Gastrocnemius medialis (tissue), 4 donors: ENCODE data around the gene DPH5. TPM values are rescaled to one million over a fixed set of nuclear protein-coding genes. Genes with fewer than 3 reads are reported as not detected.

Source experiments
- ATAC-seq, 2 donors: fragments of 150-250 bp; one replicate each; pipeline ENCODE4 v1.9.1; 2016
- DNase-seq, 2 donors: peaks; one replicate each; pipeline ENCODE4 v3.0.0-alpha.2; 2019
- H3K27ac ChIP-seq, 4 donors: fragments of 200-600 bp; sonication (generic); 1 replicate in 1 of 4; 2 replicates in 3 of 4; pipeline ENCODE4 v1.5.1; 2016 to 2018; ENCODE audit warnings: mild to moderate bottlenecking in 2 of 4, moderate library complexity in 1 of 4
- H3K27me3 ChIP-seq, 3 donors: fragments of 200-600 bp; sonication (generic) in 2 of 3; 1 replicate in 1 of 3; 2 replicates in 2 of 3; pipeline versions ENCODE4 v1.5.1 to v1.6.0; 2016 to 2019; ENCODE audit warnings: mild to moderate bottlenecking in 1 of 3, moderate library complexity in 1 of 3
- H3K36me3 ChIP-seq, 2 donors: fragments of 200-600 bp; sonication (generic) in 1 of 2; one replicate each; pipeline ENCODE4 v1.5.1; 2017 to 2018
- H3K4me1 ChIP-seq, 2 donors: fragments of 200-600 bp; sonication (generic) in 1 of 2; one replicate each; pipeline ENCODE4 v1.5.1; 2016 to 2017; ENCODE audit warnings: mild to moderate bottlenecking in 2 of 2
- H3K4me3 ChIP-seq, 4 donors: fragments of 200-600 bp; sonication (generic) in 3 of 4; 1 replicate in 1 of 4; 2 replicates in 3 of 4; pipeline ENCODE4 v1.5.1; 2016 to 2019; ENCODE audit warnings: mild to moderate bottlenecking in 2 of 4
- H3K9me3 ChIP-seq, 3 donors: fragments of 200-600 bp; sonication (generic) in 2 of 3; 1 replicate in 1 of 3; 2 replicates in 2 of 3; pipeline ENCODE4 v1.5.1; 2016 to 2019
- POLR2A ChIP-seq, 2 donors: fragments of 450-650 bp; IDR thresholded peaks; one replicate each; pipeline ENCODE4 v1.6.1; 2017; ENCODE audit warnings: antibody characterized with exemption in 2 of 2, mild to moderate bottlenecking in 2 of 2, moderate library complexity in 2 of 2
- in situ Hi-C, 4 donors: fragments of 200-750 bp; cut with MboI; loops; one replicate each; pipeline versions ENCODE4 v1.15.0 to v1.8.0; 2017; ENCODE audit warnings: low sequenced_read_pairs in 4 of 4
- intact Hi-C: fragments of 100-400 bp; cut with DNase I; formaldehyde crosslinking; loops from one replicate; pipeline ENCODE4 v1.15.1; 2023; ENCODE audit warnings: low total_unique reads
- total RNA-seq, 4 donors: library from RNA; depleted of rRNA; stranded (reverse); fragments of >200 nt; gene quantifications; one replicate each; pipeline versions ENCODE4 v1.1.0 to v1.2.3, GENCODE V29; 2016
- TF ChIP-seq, protein P1 (sequence below), 5 experiments: fragments of 450-650 bp in 3 of 5; fragments of 200-600 bp in 2 of 5; sonication (generic) in 2 of 5; IDR thresholded peaks in 4 of 5; conservative IDR thresholded peaks in 1 of 5; 1 replicate in 4 of 5; 2 replicates in 1 of 5; pipeline ENCODE4 v1.5.1; 2016 to 2019; ENCODE audit warnings: antibody characterized with exemption in 5 of 5, mild to moderate bottlenecking in 3 of 5, moderate library complexity in 3 of 5

The DPH5 gene
- total RNA-seq, 4 donors from 2014 or later = 9.4 to 30.0 (median 22.2) TPM

DNA sequence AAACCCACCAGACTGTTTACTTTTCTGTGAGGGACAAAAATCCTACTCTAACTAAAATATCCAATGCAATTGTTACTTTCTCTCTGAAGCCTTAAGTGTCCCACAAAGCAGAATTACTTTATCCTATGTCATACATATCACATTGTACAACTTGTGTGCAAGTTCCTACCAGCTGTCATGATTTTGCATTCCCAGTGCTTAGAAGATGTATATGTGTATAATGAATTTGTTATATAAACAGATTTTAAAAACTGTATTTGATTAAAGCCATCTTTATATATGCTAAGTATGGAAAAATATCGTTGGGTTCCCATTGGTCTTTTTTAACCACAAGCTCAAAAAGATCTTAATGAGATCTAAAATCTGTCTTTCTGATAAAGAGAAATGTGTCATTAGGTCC is 57.0 kb downstream of the DPH5 start:
- ATAC-seq (no peak), DNase-seq (no peak)
- Histone ChIP-seq H3K9me3 (no peaks in the 10 kb centered on the region), H3K27me3 (no peaks in the 10 kb centered on the region), H3K27ac (no peak overlapping the region), H3K4me1 (no peaks in the 10 kb centered on the region), H3K36me3 (peaks cover 0 to 23% of the 10 kb centered on the region in 2 donors), H3K4me3 (no peak overlapping the region)
- no peak for TF ChIP-seq POLR2A (IDR thresholded peaks at IDR 0.05)
- TF ChIP-seq, protein P1, sequence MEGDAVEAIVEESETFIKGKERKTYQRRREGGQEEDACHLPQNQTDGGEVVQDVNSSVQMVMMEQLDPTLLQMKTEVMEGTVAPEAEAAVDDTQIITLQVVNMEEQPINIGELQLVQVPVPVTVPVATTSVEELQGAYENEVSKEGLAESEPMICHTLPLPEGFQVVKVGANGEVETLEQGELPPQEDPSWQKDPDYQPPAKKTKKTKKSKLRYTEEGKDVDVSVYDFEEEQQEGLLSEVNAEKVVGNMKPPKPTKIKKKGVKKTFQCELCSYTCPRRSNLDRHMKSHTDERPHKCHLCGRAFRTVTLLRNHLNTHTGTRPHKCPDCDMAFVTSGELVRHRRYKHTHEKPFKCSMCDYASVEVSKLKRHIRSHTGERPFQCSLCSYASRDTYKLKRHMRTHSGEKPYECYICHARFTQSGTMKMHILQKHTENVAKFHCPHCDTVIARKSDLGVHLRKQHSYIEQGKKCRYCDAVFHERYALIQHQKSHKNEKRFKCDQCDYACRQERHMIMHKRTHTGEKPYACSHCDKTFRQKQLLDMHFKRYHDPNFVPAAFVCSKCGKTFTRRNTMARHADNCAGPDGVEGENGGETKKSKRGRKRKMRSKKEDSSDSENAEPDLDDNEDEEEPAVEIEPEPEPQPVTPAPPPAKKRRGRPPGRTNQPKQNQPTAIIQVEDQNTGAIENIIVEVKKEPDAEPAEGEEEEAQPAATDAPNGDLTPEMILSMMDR (IDR thresholded peaks at IDR 0.05 in 4 of 5, conservative IDR thresholded peaks at IDR 0.05 in 1 of 5) = no peak
- intact Hi-C loops = no loop called here
- in situ Hi-C loops = no loop called here

DNA sequence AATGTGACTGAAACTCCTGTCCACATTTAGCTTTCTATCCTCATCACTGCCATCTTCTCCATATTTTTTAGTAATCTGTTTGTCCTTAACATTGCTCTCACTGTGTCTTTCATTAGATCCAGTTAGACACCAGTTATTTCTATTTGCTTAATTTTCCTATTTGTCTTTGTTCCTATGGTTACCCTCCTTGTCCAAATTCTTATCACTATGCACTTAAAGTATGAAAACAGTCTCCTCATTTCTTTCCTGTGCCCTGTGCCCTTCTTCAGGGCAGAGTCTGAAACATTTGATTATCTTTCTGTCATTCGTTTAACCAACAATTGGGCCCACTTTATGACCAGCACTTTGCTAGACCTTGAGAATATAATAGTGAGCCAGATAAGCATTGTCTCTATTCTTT is 65.5 kb downstream of the DPH5 start:
- no peak overlapping the region for H3K27ac ChIP-seq
- H3K9me3 ChIP-seq = no peaks in the 10 kb centered on the region
- in situ Hi-C loops (no loop called here), intact Hi-C loops (no loop called here)
- H3K27me3 ChIP-seq = no peaks in the 10 kb centered on the region
- DNase-seq = no peak
- TF ChIP-seq, protein P1 (IDR thresholded peaks at IDR 0.05 in 4 of 5, conservative IDR thresholded peaks at IDR 0.05 in 1 of 5) = no peak
- TF ChIP-seq POLR2A (IDR thresholded peaks at IDR 0.05) = no peak
- no peaks in the 10 kb centered on the region for H3K4me1 ChIP-seq
- ATAC-seq = no peak
- H3K36me3 ChIP-seq = no peaks in the 10 kb centered on the region
- no peak overlapping the region for H3K4me3 ChIP-seq

DNA sequence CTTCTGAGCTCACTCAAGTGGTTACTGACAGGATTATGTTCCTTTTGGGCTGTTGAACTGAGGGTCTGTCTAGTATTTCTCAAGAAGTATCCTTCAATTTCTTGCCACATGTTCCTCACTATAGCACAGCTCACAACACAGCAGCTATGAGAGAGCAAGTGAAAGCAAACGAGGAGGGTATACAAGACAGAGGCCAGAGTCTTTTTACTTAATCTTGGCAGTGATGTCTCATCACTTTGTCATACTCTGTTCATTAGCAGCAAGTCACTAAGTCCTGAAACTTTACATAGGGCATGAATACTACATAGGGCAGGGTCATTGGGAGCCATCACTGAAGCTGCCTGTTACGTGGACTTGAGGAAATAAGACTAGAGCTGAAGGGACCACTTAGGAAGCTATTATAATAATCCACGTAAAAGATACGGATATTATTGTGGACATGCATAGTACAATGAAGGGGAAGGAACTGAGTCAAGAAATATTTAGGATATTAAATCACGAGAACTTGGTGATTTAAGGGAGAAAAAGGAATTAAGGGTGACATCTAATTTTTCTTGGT is 66.0 kb downstream of the DPH5 start:
- in situ Hi-C loops = no loop called here
- DNase-seq (no peak), ATAC-seq (no peak)
- Histone ChIP-seq H3K27me3 (no peaks in the 10 kb centered on the region), H3K27ac (no peak overlapping the region), H3K4me1 (no peaks in the 10 kb centered on the region), H3K36me3 (no peaks in the 10 kb centered on the region), H3K4me3 (no peak overlapping the region), H3K9me3 (no peaks in the 10 kb centered on the region)
- intact Hi-C loops = no loop called here
- no peak for TF ChIP-seq POLR2A (IDR thresholded peaks at IDR 0.05)
- TF ChIP-seq, protein P1 (IDR thresholded peaks at IDR 0.05 in 4 of 5, conservative IDR thresholded peaks at IDR 0.05 in 1 of 5) = no peak

DNA sequence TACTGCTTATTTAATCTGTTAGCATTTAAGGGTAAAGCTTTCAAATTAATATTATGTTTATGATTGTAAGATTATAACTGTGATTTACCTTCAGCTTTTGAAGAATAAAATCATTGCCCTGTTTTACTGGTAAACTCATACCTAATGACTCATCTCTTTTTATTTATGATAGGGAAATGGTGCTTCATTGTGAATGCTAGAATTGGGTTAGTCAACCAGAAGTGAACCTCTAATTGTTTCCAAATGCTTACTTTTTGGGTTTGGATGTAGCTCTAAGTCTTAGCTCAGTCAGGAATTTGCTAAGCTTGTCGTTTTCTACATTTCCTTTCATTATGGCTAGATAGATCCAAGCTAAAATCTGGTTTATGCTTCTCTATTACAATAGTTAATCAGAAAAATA is 70.3 kb downstream of the DPH5 start:
- Histone ChIP-seq H3K36me3 (peaks cover 0 to 16% of the 10 kb centered on the region in 2 donors), H3K27ac (no peak overlapping the region), H3K9me3 (no peaks in the 10 kb centered on the region), H3K27me3 (no peaks in the 10 kb centered on the region), H3K4me1 (no peaks in the 10 kb centered on the region), H3K4me3 (no peak overlapping the region)
- TF ChIP-seq POLR2A (IDR thresholded peaks at IDR 0.05) = no peak
- TF ChIP-seq, protein P1 (IDR thresholded peaks at IDR 0.05 in 4 of 5, conservative IDR thresholded peaks at IDR 0.05 in 1 of 5) = no peak
- in situ Hi-C loops (no loop called here), intact Hi-C loops (no loop called here)
- DNase-seq (no peak), ATAC-seq (no peak)
